Amygdala (tissue), 56 donors: ENCODE results near the gene KRABD2.
A peak's percentile ranks its signal among the peaks of the same experiment; 100 is the strongest.
"Not testable (repeated sequence)": the region's sequence is repeated elsewhere in the genome, so short reads cannot be mapped to it uniquely, and the experiment has no call there.

Experiments used
- DNase-seq, 56 donors: peaks; one replicate each; lab custom pipeline; 2025; lab: John Stamatoyannopoulos, UW

KRABD2 gene

DNA sequence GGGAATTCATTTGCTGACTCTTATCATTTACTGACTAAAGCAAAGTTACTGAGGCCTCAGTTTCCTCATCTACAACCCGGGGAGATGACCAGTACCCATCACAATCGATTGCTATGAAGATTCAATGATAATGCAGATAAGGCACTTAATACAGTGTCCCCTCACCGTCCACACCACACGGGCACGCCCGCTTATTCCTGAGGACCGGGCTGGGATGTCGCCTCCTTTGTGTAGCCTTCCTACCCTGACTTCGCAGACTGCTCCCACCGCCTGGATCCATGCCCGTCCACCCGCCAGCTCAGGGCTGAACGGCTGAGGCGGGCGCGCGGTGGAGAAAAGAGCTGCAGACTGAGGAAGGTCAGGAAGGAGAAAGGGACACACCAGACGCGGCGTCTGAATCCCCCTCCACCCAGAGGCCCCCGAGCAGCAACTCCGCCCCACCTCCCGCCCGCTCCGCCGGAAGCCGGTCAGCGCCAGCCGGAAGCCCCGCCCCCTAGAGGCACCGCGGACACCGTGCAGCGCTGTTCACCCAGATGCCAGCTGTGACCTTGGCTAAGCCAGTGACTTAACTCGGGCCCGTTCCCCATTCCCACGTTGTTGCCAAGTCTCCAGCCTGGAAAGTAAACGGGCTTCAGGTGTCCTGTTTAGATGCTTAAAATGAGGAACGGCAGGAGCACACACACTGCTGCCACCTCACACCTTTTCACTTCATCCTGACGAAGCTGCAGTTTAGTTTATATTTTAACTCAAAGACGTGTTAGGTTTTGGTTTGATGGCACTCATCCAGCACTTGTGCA, at the start of gene KRABD2:
TSS of gene KRABD2 (minus strand) at position 434 of the 797 bp plus-strand sequence.
- DNase-seq = peak; percentile 45 to 90 (median 80)

DNA sequence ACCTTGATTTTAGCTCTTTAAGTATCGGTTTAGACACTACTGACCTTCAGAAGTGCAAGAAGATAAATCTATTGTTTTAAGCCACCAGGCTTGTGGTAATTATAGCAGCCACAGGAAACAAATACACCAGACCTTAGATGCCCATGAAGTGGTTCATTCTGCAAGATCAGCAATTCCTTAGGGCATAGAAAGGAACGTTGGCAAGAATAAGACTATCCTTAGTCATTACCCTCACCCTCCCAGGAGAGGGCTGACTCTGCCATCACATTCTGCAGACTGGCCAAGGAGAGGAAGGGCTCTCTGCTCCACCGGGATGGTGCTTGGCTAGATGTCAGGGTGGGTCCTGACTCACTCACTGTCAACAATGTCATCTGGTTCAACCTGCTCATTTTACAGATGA, 45.1 kb upstream of the KRABD2 start:
- no peak for DNase-seq

DNA sequence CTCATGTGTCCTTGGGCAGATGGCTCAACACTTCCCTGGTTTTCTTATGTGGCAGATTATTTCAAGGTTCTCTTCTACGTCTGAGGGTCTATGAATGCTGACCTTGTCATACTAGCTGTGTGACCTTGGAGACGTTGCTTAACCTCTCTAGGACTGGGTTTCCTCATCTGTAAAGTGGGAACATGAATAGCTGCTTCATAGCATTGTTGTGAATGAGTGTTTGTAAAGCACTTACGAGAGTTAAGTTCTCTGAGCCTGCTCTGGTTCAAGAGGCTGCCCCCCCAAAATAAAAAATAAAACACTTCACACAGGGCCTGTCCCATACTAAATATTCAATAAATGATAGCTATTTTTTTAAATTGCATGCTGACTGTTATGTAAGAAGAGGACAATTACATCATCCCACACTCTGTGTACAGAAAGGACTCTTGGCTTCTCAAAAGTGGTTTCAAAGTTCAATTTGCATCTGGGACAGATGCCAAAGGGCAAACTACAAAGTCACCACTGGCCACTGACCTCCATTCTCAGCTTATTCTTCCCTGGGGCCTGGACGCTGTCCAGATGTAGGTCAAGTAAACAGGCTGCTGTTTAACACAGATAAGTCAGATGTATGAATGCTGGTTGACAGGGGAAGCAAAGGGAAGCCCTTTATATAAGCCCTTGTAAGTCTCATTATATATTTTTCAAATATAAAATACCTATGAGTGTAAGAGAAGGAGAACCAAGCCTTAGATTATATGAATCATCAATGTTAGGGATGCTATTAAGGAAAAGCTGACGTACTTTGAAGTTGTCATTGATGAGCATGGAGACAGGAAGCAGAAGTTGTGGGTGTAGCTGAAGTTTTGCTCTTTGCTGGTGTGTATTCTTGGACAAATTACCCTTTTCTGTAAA, 43.8 kb upstream of the KRABD2 start:
- peak in 7 of 56 donors; percentile 1 to 21 (median 11) for DNase-seq

DNA sequence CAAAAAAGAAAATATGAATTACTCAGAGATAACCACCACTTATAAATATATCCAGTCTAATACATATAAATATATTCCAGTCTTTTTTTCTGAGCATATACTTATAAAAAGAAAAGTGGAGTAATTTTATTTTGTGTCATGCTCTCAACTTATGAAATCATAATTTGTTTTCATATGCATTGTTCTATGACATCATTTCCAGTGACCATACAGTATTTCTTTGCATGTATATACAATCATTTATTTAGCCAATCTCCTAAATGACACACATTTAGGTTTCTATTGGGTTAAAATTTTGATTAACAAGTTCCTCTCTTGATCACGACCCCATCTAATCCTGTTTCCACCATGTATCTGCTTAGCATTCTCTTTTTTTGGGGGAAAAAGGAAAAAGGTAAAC, 42.8 kb upstream of the KRABD2 start:
- no peak for DNase-seq

DNA sequence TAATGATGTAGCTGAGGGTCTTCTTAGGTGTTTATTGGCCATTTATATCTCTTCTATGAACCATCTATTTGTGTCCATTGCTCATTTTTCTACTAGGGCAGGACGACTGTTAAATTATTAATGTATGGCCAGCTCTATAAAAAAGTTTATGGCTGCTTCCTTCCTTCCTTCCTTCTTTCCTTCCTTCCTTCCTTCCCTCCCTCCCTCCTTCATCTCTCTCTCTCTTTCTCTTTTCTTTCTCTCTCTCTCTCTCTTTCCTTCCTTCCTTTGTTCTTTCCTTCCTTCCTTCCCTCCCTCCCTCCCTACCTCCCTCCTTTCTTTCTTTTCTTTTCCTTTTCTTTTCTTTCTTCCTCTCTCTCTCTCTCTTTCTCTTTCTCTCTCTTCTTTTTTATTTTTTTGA, 42.0 kb upstream of the KRABD2 start:
- no peak for DNase-seq

DNA sequence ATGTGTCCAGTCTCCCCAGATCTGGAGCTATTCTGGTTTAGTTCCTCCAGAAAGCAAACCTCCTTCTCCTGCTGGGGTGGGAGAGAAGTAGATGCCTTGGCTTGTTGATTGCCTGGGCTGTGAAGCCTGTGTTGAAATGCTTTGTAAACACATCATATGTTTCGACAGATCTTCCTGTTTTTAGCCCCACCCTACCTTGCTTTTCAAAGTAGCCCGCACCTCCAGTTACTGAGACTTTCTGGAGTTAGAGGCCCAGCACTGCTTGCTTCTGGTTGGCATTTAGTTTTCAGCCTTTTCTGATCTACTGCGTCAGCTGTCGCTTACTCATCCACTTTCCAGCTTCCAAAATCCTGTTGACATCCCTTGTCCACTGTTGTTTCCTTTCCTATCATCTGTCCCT, 41.3 kb upstream of the KRABD2 start:
- no peak for DNase-seq

DNA sequence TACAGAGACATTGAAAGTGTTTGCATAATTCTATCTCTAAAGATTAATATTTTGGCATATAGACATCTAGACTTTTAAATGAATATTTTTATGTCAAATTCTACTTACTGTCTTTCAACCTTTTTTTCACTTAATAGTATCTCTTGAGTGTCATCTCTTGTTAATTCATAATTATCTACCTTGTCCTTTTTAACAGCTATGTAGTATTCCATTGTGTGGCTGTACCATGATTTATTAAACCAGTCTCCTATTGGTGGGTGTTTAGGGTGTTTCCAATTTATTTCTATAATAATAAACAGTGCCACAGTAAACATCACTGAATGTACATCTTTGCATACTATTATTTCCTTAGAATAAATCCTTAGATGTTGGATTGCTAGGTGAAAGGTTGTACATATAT, 37.4 kb upstream of the KRABD2 start:
- DNase-seq = no peak

DNA sequence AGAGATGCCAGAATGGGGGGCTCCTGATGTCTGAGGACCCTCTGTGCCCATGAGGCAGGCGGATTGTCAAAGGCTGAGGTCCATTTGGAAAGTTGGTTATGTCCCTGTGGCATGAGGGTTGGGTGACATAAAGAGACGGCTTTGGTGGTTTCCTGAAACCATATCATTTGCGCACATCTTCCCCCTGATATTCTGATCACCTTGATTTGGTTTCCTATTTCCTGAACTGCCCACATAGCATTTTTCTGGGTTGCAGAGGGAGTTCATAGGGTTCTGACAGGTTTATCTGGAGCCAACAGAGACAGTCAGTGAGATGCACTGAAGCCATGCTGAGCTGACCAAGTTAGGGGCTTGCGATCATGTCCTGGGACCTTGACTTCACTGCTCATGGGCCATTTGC, 36.8 kb upstream of the KRABD2 start:
- no peak for DNase-seq

DNA sequence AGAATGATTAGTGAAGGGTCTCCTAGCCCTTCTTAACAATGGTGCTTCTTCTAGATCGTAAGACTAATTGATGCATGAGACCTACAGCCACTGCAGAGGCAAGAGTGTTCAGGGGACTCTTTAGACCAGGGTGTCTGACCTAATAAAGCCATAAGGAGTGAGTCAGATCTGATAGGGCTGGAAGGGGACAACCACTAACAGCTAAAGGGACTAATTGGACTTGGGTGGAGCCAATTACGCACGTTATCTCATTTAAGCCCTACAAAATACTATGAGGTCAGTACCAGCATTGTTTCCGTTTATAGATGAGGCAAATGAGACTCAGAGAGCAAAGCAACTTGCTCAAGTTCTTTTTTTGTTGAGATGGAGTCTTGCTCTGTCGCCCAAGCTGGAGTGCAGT, 35.6 kb upstream of the KRABD2 start:
- DNase-seq = no peak

DNA sequence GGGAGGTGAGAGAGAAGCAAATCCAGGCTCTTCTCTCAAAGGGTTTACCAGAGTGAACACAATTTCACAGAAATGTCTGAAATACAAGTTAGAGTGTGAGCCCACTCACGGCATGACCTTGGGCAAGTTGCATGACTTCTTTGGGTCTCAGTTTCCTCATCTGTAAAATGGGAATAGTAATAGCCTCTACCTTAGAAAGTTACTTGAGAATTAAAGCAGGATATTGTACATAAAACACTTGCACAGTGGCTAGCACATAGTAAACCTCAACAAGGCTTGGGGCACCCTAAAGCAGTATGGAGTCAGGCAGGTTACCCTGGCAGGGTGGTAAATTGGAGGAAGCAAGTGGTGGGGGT, 34.4 kb upstream of the KRABD2 start:
- no peak for DNase-seq

DNA sequence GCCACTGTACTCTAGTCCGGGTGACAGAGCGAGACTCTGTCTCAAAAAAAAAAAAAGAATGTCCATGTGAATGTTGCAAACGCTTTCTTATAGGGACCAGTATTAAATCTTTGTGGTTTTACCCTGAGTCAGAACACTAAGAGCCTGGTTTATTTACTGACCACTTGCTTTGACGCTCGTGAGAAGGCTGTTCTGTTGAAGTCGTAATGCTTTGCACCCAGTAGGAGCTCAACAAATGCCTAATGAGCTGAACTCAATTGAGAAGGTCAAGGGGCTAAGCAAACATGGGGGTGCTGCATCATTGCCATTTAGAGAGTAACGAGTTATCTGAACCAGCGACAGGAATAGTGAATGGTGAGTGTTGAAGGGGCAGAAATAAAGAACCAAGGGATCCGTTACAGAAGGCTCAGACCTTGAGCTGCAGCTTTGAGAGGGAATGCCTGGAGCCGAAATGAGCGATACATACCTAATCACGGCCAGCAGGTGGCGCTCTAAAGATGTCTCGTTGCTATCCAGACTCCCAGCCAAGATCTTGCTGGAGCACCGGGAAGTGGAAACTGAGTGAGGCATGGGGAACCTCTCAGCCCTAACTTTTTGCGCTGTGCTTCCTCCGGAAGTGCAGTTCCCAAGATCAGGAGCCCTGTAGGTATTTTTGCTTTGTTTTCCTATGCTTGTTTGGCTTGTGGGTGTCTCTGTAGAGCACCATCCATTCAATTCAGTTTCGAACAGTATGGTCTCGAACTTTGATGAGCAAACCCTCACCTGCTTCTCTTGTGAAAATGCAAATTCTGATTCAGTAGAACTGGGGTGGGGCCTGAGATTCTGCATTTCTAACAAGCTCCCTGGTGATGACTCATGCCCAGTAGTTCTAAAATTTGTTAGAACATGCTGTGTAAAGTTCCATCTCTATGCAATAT, 33.7 kb upstream of the KRABD2 start:
- peak in 54 of 56 donors; percentile 27 to 91 (median 69) for DNase-seq

DNA sequence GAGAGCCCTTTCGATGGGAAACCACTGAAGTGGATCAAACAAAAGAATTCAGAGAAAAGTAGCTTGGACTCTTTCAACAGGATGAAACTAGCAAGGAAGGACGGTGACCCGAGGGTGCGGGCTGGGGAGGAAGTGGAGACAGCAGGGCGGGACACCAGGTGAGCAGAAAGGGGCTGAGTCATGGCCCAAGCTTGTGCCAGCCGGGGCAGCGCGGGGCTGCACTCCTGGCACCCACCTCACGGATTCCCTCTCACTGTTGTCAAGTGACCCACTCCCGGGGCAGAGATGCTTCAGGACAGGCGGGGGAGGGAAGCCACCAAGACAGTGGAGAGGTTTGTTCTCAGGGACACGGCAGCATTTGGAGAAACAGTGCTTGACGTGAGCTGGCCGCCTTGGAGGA, 31.9 kb upstream of the KRABD2 start:
- DNase-seq = no peak

DNA sequence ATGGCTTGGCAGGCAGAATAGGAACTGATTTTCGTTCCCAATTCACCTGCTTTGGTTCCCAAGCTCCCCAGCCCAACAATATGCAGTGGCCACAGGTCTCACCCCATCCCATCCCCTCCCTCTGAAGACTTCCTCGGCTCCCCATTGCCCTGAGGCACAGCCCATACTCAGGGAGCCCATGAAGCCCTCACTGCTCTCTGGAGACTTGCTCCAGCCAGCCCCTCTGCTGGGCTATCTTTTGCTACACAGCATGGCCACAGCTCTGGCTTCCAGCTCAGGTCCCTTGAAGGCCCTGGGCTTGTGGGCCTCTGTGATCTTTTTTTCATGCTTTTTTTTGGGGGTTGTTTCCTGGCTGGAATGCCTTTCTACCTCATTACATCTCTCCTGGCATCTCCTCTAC, 29.7 kb upstream of the KRABD2 start:
- no peak for DNase-seq

DNA sequence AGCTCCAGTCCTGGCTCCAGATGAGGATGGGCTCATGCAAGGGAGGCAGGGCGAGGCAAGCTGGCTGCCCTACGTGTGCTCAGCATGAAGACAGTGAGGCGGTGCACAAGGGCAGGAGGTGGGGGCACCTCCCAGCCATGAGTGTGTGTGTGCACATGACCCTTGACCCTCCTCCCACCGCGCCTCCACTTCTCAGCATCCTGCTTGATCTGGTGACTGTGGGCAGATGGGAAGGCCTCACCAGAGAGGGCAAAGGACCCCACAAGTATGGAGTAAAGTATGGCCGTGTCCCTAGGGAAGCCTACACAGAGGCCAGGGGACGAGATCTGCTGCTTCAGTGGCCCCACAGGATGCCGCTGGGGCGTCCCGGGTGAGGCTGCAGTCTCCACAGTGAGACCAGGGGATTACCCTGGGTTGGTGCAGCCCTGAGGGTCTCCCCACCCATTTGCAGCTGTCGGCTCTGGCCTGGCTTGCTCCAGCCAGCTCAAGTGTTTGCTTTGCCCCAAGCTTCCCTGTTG, 29.1 kb upstream of the KRABD2 start:
- DNase-seq = no peak

DNA sequence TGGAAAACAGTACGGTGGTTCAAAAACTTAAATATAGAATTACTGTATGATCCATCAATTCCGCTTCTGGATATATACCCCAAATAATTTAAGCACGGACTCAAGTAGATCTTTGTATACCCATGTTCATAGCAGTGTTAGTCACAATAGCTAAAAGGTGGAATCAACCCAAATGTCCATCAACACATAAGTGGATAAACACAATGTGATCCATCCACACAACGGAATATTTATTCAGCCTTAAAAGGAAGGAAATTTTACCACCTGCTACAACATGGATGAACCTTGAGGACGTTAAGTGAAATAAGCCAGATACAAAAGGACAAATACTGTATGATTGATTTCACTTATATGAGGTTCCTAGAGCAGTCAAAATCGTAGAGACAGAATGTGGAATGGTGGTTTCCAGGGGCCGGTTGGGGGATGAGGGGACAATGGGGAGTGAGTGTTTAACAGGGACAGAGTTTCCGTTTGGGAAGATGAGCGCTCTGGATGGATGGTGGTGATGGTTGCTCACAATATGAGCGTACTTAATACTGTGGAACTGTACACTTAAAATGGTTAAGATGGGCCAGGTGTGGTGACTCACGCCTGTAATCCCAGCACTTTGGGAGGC, 26.5 kb upstream of the KRABD2 start:
- DNase-seq = no peak

DNA sequence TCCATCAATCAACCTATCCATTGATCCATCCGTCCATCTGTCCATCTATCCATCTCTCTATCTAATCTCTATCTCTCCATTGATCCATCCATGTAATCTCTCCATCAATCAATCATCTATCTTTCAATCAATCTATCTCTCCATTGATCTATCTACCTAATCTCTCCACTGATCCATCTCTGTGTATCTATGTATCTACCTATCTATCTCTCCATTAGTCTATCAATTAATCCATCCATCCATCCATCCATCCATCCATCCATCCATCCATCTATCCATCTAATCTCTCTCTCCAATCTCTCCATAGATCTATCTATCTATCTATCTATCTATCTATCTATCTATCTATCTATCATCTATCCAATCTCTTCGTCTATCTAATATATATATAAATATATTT, 24.6 kb upstream of the KRABD2 start:
- no peak for DNase-seq

DNA sequence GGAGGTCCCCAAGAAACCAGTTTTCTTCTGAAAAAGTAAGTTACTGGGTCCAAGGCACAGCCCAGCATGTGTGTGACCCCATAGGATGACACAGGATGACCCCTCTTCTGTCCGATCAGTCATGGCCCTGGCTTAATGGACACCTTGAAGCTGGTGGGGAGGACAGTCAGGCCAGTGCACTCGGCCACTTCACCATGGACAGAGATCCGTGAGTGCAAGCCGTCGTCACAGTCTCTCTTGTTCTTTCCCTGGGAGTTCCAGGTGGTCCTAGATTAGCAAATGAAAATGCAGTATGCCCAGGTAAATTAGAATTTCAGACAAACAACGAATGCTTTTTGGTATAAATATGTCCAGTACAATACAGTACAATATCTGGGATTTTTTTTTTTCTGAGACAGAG, 22.5 kb upstream of the KRABD2 start:
- DNase-seq = no peak

DNA sequence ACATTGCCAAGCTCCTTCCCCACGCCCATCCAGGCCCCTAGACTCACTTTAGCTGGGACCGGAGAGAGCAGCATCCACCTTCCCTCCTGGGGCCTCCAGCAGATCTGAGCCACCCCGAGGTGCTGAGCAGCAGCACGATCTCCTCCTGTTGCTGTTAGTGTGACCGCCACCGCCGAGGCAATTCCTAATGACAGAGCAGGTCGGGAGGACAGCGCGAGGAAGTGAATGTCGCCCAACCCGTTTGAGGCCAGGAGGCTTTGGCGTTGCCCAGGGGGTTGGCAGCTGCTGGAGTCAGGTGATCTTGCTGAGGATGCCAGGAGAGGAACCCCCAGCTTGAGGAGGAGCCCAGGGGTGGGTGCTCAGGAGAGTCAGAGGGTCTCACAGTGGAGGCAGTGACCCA, 21.1 kb upstream of the KRABD2 start, which contains the start of gene RNF222:
TSS of gene RNF222 (minus strand) at position 192 of the 400 bp plus-strand sequence. CDS start 4,366 bp downstream, outside the sequence.
- DNase-seq = no peak

DNA sequence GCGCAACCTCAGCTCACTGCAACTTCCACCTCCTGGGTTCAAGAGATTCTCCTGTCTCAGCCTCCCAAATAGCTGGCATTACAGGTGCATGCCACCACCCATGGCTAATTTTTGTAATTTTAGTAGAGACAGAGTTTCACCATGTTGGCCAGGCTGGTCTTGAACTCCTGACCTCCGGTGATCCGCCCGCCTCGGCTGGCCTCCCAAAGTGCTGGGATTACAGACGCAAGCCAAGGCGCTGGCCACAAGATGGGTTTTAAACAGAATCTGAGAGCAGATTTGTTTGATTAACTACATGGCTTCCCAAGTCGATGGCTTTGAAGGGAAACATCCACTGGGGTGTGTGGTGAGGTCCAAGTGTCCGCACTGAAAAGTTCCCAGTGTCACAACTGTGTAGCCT, 18.0 kb upstream of the KRABD2 start:
- not testable (repeated sequence) for DNase-seq
